GM18873 (cell line): ENCODE results near the gene LRTM1.

Experiments
- ATAC-seq: cut with Tn5 transposase; IDR thresholded peaks from one replicate; pipeline ENCODE4 v1.9.1; 2021; ENCODE audit warnings: mild to moderate bottlenecking, moderate library complexity, moderate number of reproducible peaks; ENCODE audit not compliant: unreplicated experiment, low FRiP score

The LRTM1 gene

DNA sequence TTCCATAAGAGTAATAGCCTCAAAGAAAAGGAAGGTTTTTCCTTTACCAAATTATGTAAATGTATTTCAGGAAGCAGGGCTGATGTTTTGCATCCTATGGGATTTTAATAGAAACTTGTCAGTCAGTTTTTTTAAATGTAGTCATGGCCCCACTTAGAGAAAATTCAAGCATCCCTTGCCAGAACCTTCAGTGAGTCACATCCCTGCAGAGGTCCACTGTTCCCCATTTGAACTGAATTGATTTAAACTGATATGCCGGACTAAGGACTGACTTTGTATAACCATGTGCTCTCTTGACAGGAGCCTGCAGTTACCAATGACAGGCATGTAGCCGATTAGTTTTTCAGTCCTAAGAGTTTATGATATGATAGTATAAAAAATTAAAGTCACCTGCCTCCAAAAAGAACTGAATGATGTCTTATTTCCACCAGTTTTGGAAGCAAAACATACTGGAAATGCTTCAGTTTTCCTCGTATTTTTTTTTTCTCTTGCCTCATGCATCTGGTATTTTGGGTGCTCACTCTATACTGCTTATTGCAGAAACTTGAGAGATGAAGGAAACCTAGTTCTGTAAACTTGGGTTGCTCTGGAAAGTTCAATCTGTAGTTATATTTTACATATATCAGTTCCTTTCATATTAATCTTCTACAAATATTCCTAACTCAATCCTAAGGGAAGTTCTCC, 30.7 kb downstream of the LRTM1 start:
- no peak for ATAC-seq

GRCh38 chr3:54895613-54896012, 32.2 kb downstream of the LRTM1 start:
- ATAC-seq: no peak

DNA sequence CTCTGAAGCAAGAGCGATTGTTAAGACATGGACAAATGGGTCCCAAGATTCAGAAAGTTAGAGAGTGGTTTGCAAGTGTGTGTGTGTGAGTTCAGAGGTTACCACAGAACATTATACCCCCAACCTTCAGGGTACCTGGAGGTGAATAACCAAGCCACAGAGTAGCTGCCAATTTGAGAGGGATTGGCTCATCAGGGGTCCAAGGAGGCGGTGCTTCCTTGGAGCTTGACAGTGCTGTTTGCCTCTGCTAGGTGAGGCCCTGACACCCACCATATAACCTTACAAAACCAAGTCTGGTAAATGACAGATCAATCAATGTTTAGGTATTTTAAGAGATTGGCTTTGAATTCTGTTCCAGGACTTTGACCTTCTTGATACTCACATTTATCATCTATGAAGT, 35.7 kb downstream of the LRTM1 start:
- ATAC-seq: no peak

GRCh38 chr3:54891540-54891897, 36.3 kb downstream of the LRTM1 start:
- ATAC-seq: no peak

- no peak for ATAC-seq
These were observed 38.1 kb downstream of the LRTM1 start for GRCh38 chr3:54889731-54890130.

GRCh38 chr3:54888873-54889272, 39.0 kb downstream of the LRTM1 start:
- ATAC-seq: no peak

DNA sequence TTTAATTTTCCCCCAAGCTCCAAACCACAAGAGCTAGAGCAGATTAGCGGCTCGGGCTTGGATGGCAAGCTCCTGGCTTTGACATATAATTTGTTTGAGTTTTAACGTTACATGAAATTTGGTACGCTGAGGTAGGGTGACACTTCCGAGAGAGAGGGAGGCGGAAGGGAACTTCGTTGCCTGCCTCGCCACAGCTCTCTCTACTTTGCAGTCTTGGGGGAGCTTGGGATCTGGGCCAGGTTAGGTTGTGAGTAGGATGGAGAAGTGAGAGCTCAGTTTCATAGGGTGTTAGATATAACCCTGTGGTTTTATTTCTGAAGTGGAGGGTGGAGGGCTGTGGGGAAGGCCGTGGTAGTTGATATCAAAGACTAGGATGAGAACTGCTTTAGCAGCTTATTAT, 39.7 kb downstream of the LRTM1 start:
- no peak for ATAC-seq

- ATAC-seq: no peak
These were observed 45.6 kb downstream of the LRTM1 start for GRCh38 chr3:54882129-54882833.

DNA sequence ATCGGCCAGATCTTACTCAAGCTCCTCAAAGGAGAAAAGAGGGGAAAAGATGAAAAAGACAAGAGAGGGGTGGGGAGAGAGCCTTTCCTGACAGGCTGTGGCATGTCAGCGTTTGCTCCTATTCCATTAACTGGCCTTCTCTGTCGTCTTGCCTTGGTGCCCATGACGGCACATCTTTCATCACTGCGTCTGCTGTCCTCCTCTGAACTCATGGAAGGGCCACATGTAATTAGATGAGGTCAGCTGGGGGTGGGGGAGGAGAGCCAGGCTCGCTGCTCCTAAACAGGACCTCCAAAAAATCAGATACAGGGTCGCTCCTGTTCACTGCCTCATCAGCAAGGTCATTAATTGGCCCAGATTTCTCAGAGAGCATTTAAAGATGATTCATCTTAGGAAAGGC, 49.7 kb downstream of the LRTM1 start:
- ATAC-seq: no peak

- ATAC-seq: no peak
These were observed 50.1 kb downstream of the LRTM1 start for GRCh38 chr3:54877730-54878129.

DNA sequence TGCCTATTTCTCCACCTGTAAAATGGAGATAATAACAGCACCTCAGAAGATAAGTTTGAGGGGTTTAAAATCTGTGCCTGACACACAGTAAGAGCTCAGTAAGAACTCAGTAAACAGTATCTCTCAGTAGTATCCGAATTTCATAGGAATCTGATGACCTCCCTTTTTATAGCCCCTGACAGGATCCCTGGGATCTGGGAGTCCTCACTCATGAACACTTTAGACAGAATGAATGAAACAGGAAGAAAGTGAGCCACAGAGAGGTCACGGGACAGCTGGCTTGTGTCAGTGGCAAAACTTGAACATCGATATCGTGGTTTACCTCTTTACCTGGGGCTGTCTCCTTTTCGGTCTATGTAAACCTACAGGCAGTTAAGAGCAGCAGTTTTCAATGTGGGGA, 51.2 kb downstream of the LRTM1 start:
- ATAC-seq: no peak

- ATAC-seq: no peak
These were observed 52.1 kb downstream of the LRTM1 start for GRCh38 chr3:54875596-54876268.

- ATAC-seq: no peak
These were observed 52.9 kb downstream of the LRTM1 start for GRCh38 chr3:54874816-54875556.

GRCh38 chr3:54873059-54874010, 54.5 kb downstream of the LRTM1 start:
- no peak for ATAC-seq

GRCh38 chr3:54871867-54872266, 56.0 kb downstream of the LRTM1 start:
- ATAC-seq: no peak

GRCh38 chr3:54870423-54870822, 57.4 kb downstream of the LRTM1 start:
- no peak for ATAC-seq
